GM12878 (cell line): Measurements from ENCODE around the gene C1orf87. TPM values are rescaled to one million over a fixed set of nuclear protein-coding genes. Genes with fewer than 3 reads are reported as not detected.

Source experiments
- ATAC-seq: fragments of 200-7000 bp; cut with Tn5 transposase; 3 replicates; pipeline ENCODE4 v1.9.1; 2020; ENCODE audit warnings: mild to moderate bottlenecking, moderate library complexity
- BruUV-seq: library from RNA; stranded (reverse); fragments of 400-500 nt; replicated peaks from 2 replicates; lab custom pipeline; 2021; lab: Mats Ljungman, UMichigan
- CTCF ChIA-PET: fragments of 300-600 bp; sonication (Branson Sonifier 250); formaldehyde crosslinking; extraction: SDS; loops from one replicate; lab custom pipeline; 2021; ENCODE audit warnings: inconsistent platforms; lab: Yijun Ruan, JAX
- POLR2A ChIA-PET: fragments of 350-600 bp; formaldehyde crosslinking; extraction: SDS; loops from one replicate; lab custom pipeline; 2021; ENCODE audit warnings: inconsistent platforms; lab: Charles Lee
- RAD21 ChIA-PET: fragments of 300-600 bp; sonication (Branson Sonifier 250); formaldehyde crosslinking; loops from one replicate; lab custom pipeline; 2023; ENCODE audit warnings: antibody characterized with exemption; ENCODE audit not compliant: unreplicated experiment; lab: Charles Lee
- SMC1A ChIA-PET: fragments of 300-600 bp; sonication (Branson Sonifier 250); formaldehyde crosslinking; loops from one replicate; lab custom pipeline; 2023; ENCODE audit not compliant: unreplicated experiment, uncharacterized antibody; lab: Charles Lee
- DNase-seq: peaks from one replicate; pipeline ENCODE4 v3.0.0-alpha.2; 2011; ENCODE audit warnings: low read depth, low spot score
- FAIRE-seq: peaks from 3 replicates; lab custom pipeline; 2011; peaks lifted over from hg19 to GRCh38; lab: Jason Lieb, UNC
- H2AFZ ChIP-seq: 2 replicates; pipeline ENCODE4 v1.6.0; 2011; ENCODE audit warnings: low read depth, low read length, control low read depth; ENCODE audit not compliant: control insufficient read depth
- H3K27ac ChIP-seq: 2 replicates; pipeline ENCODE4 v1.5.1; 2011; ENCODE audit warnings: control low read depth; ENCODE audit not compliant: control insufficient read depth, insufficient read depth
- H3K27me3 ChIP-seq, 2 experiments: replicated peaks in 1 of 2; 2 replicates each; pipeline versions ENCODE4 v1.6.0 to v1.6.1; 2011; ENCODE audit warnings: low read length in 1 of 2; ENCODE audit not compliant: control insufficient read depth in 2 of 2, insufficient read depth in 2 of 2
- H3K36me3 ChIP-seq, 2 experiments: 2 replicates each; pipeline ENCODE4 v1.5.1; 2011; ENCODE audit warnings: low read length in 1 of 2; ENCODE audit not compliant: control insufficient read depth in 2 of 2, insufficient read depth in 2 of 2
- H3K4me1 ChIP-seq: 2 replicates; pipeline ENCODE4 v1.6.1; 2011; ENCODE audit warnings: mild to moderate bottlenecking, low read length, moderate library complexity, mixed read lengths; ENCODE audit not compliant: control insufficient read depth, insufficient read depth
- H3K4me2 ChIP-seq: 2 replicates; pipeline ENCODE4 v1.6.0; 2011; ENCODE audit warnings: control low read depth; ENCODE audit not compliant: control insufficient read depth, insufficient read depth
- H3K4me3 ChIP-seq: fragments of 200-600 bp; sonication (generic); 2 replicates; pipeline ENCODE4 v1.5.1; 2016
- H3K79me2 ChIP-seq: 2 replicates; pipeline ENCODE4 v1.6.0; 2011; ENCODE audit warnings: low read length; ENCODE audit not compliant: control insufficient read depth, insufficient read depth
- H3K9ac ChIP-seq: 2 replicates; pipeline ENCODE4 v1.8.0; 2011; ENCODE audit warnings: low read length, control low read depth, mixed read lengths; ENCODE audit not compliant: control insufficient read depth, insufficient read depth
- H3K9me3 ChIP-seq: replicated peaks from 3 replicates; pipeline ENCODE4 v1.5.1; 2011; ENCODE audit warnings: mild to moderate bottlenecking, low read length; ENCODE audit not compliant: control insufficient read depth, insufficient read depth
- H4K20me1 ChIP-seq: 2 replicates; pipeline ENCODE4 v1.6.0; 2011; ENCODE audit not compliant: control insufficient read depth, insufficient read depth
- BACH1 ChIP-seq: fragments of 450-650 bp; IDR thresholded peaks from 2 replicates; pipeline ENCODE4 v1.6.1; 2017; ENCODE audit warnings: mild to moderate bottlenecking, borderline replicate concordance
- GABPA ChIP-seq: IDR thresholded peaks from 2 replicates; pipeline ENCODE4 v1.6.1; 2014; ENCODE audit warnings: antibody characterized with exemption, low read depth, mild to moderate bottlenecking, inconsistent platforms
- KAT2A ChIP-seq: conservative IDR thresholded peaks from 2 replicates; pipeline ENCODE4 v1.6.1; 2011; ENCODE audit warnings: low read depth, low read length; ENCODE audit not compliant: control insufficient read depth
- MXI1 ChIP-seq: fragments of 150-350 bp; IDR thresholded peaks from 2 replicates; pipeline ENCODE4 v1.6.1; 2011; ENCODE audit warnings: low read depth, mild to moderate bottlenecking, inconsistent platforms, low read length, improper control_type of control experiment
- NFXL1 ChIP-seq: fragments of 450-650 bp; IDR thresholded peaks from 2 replicates; pipeline ENCODE4 v1.6.1; 2017; ENCODE audit warnings: antibody characterized with exemption, mild to moderate bottlenecking, borderline replicate concordance
- NRF1 ChIP-seq: conservative IDR thresholded peaks from 2 replicates; pipeline ENCODE4 v1.6.1; 2011; ENCODE audit warnings: mild to moderate bottlenecking, low read depth, low read length, improper control_type of control experiment
- POLR2AphosphoS2 ChIP-seq: IDR thresholded peaks from 2 replicates; pipeline ENCODE4 v1.6.1; 2011; ENCODE audit warnings: low read depth, mild to moderate bottlenecking, low read length, improper control_type of control experiment, moderate library complexity
- POLR2AphosphoS5 ChIP-seq: IDR thresholded peaks from 2 replicates; pipeline ENCODE4 v1.6.1; 2011; ENCODE audit warnings: mild to moderate bottlenecking, low read length, inconsistent platforms
- ZNF274 ChIP-seq: IDR thresholded peaks from one replicate; pipeline ENCODE4 v1.8.0; 2011; ENCODE audit not compliant: insufficient read length, insufficient read depth
- WGBS: methylation state at CpG from one replicate; pipeline ENCODE4 v1.1.6; 2016; ENCODE audit warnings: low lambda C conversion rate; ENCODE audit not compliant: insufficient replicate concordance, insufficient coverage; ENCODE audit errors: missing lambda C conversion rate; 5-methylcytosine and 5-hydroxymethylcytosine counted together
- in situ Hi-C: fragments of 300-500 bp; cut with MboI; formaldehyde crosslinking; loops from 9 replicates; pipeline ENCODE4 v1.14.3; 2018; ENCODE audit warnings: mixed read lengths
- intact Hi-C: fragments of 100-400 bp; cut with micrococcal nuclease; formaldehyde crosslinking; loops from one replicate; pipeline ENCODE4 v1.14.2; 2022; ENCODE audit not compliant: unreplicated experiment
- polyA plus RNA-seq, 11 experiments: library from polyadenylated mRNA; depleted of rRNA in 4 of 11; unstranded in 6 of 11; stranded (reverse) in 5 of 11; fragments of >200 nt; fragmentation: Nextera tagmentation in 4 of 11; fragmentation: Illumina TruSeq in 1 of 11; extraction: Ambion mirVana in 4 of 11; extraction: Trizol in 1 of 11; gene quantifications; 1 replicate in 1 of 11; 2 replicates in 10 of 11; pipeline versions ENCODE4 v1.2.1 to v1.2.3, GENCODE V29; 2011 to 2016; ENCODE audit warnings: inconsistent platforms in 2 of 11, missing spikeins in 2 of 11, low read depth in 1 of 11
- total RNA-seq, 4 experiments: library from RNA; depleted of rRNA in 3 of 4; stranded (reverse); fragments of >200 nt in 3 of 4; fragmentation: Illumina TruSeq in 1 of 4; extraction: Trizol in 1 of 4; gene quantifications; 2 replicates each; pipeline versions ENCODE4 v1.2.1 to v1.2.3, GENCODE V29; 2013 to 2021
- TF ChIP-seq, protein P1 (sequence below): IDR thresholded peaks from 2 replicates; pipeline ENCODE4 v1.6.1; 2011; ENCODE audit warnings: borderline replicate concordance, low read depth, mild to moderate bottlenecking, moderate library complexity, mixed read lengths, low read length; ENCODE audit not compliant: insufficient read depth; ENCODE audit errors: extremely low read length
- TF ChIP-seq, protein P2 (sequence below): fragments of 450-650 bp; IDR thresholded peaks from 2 replicates; pipeline ENCODE4 v1.6.1; 2016; ENCODE audit warnings: mild to moderate bottlenecking
- TF ChIP-seq, protein P3 (sequence below): fragments of 450-650 bp; IDR thresholded peaks from 2 replicates; pipeline ENCODE4 v1.6.1; 2017; ENCODE audit warnings: low read depth, mild to moderate bottlenecking, moderate library complexity

C1orf87 gene
- total and polyA plus RNA-seq, 10 of the 15 experiments (the other 5 are each of a cell fraction or from before 2014, with no cell fraction given), result not detected

DNA sequence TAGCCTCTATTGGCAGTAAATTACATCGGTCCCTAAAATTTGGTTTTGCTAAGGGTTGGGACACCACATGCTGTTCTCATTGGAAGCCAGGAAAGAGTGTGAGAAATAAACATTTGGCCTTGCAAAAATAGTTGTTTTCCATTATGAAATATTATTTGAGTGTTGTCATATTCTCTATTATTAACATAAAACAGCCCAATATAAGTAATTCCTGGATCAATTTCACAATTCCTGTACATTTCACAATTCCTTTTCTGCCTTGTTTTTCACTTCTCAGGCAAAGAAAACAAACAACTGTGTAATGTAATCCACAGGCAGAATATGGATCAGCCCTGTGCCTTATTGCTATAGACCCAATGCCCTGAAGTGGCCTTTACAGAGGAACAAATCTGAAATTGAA lies 40.5 kb downstream of the C1orf87 start:
- CTCF ChIA-PET, result no interaction called here
- H3K9ac ChIP-seq, result no peak overlapping the region
- BruUV-seq, result no TSS peak
- ATAC-seq (no peak), DNase-seq (no peak), FAIRE-seq (no peak)
- no peaks in the 10 kb centered on the region for H3K36me3 ChIP-seq
- POLR2A ChIA-PET, result no interaction called here
- H4K20me1 ChIP-seq, result no peaks in the 10 kb centered on the region
- H3K27me3 ChIP-seq, result no peaks in the 10 kb centered on the region; a peak in 1 of 4 replicates
- no peaks in the 10 kb centered on the region for H3K4me1 ChIP-seq
- no peak overlapping the region for H3K4me3 ChIP-seq
- in situ Hi-C loops, result no loop called here
- no peak overlapping the region for H2AFZ ChIP-seq
- TF ChIP-seq, protein P1, sequence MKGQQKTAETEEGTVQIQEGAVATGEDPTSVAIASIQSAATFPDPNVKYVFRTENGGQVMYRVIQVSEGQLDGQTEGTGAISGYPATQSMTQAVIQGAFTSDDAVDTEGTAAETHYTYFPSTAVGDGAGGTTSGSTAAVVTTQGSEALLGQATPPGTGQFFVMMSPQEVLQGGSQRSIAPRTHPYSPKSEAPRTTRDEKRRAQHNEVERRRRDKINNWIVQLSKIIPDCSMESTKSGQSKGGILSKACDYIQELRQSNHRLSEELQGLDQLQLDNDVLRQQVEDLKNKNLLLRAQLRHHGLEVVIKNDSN, result no peak
- no peak for TF ChIP-seq MXI1
- no peak for TF ChIP-seq ZNF274
- TF ChIP-seq KAT2A, result no peak
- TF ChIP-seq GABPA, result no peak
- no peak for TF ChIP-seq POLR2AphosphoS2
- TF ChIP-seq POLR2AphosphoS5, result no peak
- TF ChIP-seq BACH1, result no peak
- TF ChIP-seq, protein P2, sequence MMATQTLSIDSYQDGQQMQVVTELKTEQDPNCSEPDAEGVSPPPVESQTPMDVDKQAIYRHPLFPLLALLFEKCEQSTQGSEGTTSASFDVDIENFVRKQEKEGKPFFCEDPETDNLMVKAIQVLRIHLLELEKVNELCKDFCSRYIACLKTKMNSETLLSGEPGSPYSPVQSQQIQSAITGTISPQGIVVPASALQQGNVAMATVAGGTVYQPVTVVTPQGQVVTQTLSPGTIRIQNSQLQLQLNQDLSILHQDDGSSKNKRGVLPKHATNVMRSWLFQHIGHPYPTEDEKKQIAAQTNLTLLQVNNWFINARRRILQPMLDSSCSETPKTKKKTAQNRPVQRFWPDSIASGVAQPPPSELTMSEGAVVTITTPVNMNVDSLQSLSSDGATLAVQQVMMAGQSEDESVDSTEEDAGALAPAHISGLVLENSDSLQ, result no peak
- no peak for TF ChIP-seq NFXL1
- no peak for TF ChIP-seq NRF1
- TF ChIP-seq, protein P3, sequence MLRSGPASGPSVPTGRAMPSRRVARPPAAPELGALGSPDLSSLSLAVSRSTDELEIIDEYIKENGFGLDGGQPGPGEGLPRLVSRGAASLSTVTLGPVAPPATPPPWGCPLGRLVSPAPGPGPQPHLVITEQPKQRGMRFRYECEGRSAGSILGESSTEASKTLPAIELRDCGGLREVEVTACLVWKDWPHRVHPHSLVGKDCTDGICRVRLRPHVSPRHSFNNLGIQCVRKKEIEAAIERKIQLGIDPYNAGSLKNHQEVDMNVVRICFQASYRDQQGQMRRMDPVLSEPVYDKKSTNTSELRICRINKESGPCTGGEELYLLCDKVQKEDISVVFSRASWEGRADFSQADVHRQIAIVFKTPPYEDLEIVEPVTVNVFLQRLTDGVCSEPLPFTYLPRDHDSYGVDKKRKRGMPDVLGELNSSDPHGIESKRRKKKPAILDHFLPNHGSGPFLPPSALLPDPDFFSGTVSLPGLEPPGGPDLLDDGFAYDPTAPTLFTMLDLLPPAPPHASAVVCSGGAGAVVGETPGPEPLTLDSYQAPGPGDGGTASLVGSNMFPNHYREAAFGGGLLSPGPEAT, result no peak
- H3K9me3 ChIP-seq, result no peaks in the 10 kb centered on the region
- H3K4me2 ChIP-seq, result no peak overlapping the region
- SMC1A ChIA-PET, result no interaction called here
- 59% methylated on average over 1 of the region's 1 CpG for WGBS
- H3K27ac ChIP-seq, result no peak overlapping the region
- H3K79me2 ChIP-seq, result no peaks in the 10 kb centered on the region
- RAD21 ChIA-PET, result no interaction called here
- intact Hi-C loops, result no loop called here
